GM12878 (cell line): Measurements from ENCODE around the gene MBOAT2. TPM values are rescaled to one million over a fixed set of nuclear protein-coding genes. Genes with fewer than 3 reads are reported as not detected.

Experiments
- ATAC-seq: fragments of 200-7000 bp; cut with Tn5 transposase; 3 replicates; pipeline ENCODE4 v1.9.1; 2020; ENCODE audit warnings: mild to moderate bottlenecking, moderate library complexity
- BruUV-seq: library from RNA; stranded (reverse); fragments of 400-500 nt; replicated peaks from 2 replicates; lab custom pipeline; 2021; lab: Mats Ljungman, UMichigan
- CTCF ChIA-PET: fragments of 300-600 bp; sonication (Branson Sonifier 250); formaldehyde crosslinking; extraction: SDS; loops from one replicate; lab custom pipeline; 2021; ENCODE audit warnings: inconsistent platforms; lab: Yijun Ruan, JAX
- POLR2A ChIA-PET: fragments of 350-600 bp; formaldehyde crosslinking; extraction: SDS; loops from one replicate; lab custom pipeline; 2021; ENCODE audit warnings: inconsistent platforms; lab: Charles Lee
- RAD21 ChIA-PET: fragments of 300-600 bp; sonication (Branson Sonifier 250); formaldehyde crosslinking; loops from one replicate; lab custom pipeline; 2023; ENCODE audit warnings: antibody characterized with exemption; ENCODE audit not compliant: unreplicated experiment; lab: Charles Lee
- SMC1A ChIA-PET: fragments of 300-600 bp; sonication (Branson Sonifier 250); formaldehyde crosslinking; loops from one replicate; lab custom pipeline; 2023; ENCODE audit not compliant: unreplicated experiment, uncharacterized antibody; lab: Charles Lee
- DNase-seq: peaks from one replicate; pipeline ENCODE4 v3.0.0-alpha.2; 2011; ENCODE audit warnings: low read depth, low spot score
- FAIRE-seq: peaks from 3 replicates; lab custom pipeline; 2011; peaks lifted over from hg19 to GRCh38; lab: Jason Lieb, UNC
- H2AFZ ChIP-seq: 2 replicates; pipeline ENCODE4 v1.6.0; 2011; ENCODE audit warnings: low read depth, low read length, control low read depth; ENCODE audit not compliant: control insufficient read depth
- H3K27ac ChIP-seq: 2 replicates; pipeline ENCODE4 v1.5.1; 2011; ENCODE audit warnings: control low read depth; ENCODE audit not compliant: control insufficient read depth, insufficient read depth
- H3K27me3 ChIP-seq, 2 experiments: replicated peaks in 1 of 2; 2 replicates each; pipeline versions ENCODE4 v1.6.0 to v1.6.1; 2011; ENCODE audit warnings: low read length in 1 of 2; ENCODE audit not compliant: control insufficient read depth in 2 of 2, insufficient read depth in 2 of 2
- H3K36me3 ChIP-seq, 2 experiments: 2 replicates each; pipeline ENCODE4 v1.5.1; 2011; ENCODE audit warnings: low read length in 1 of 2; ENCODE audit not compliant: control insufficient read depth in 2 of 2, insufficient read depth in 2 of 2
- H3K4me1 ChIP-seq: 2 replicates; pipeline ENCODE4 v1.6.1; 2011; ENCODE audit warnings: mild to moderate bottlenecking, low read length, moderate library complexity, mixed read lengths; ENCODE audit not compliant: control insufficient read depth, insufficient read depth
- H3K4me2 ChIP-seq: 2 replicates; pipeline ENCODE4 v1.6.0; 2011; ENCODE audit warnings: control low read depth; ENCODE audit not compliant: control insufficient read depth, insufficient read depth
- H3K4me3 ChIP-seq: fragments of 200-600 bp; sonication (generic); 2 replicates; pipeline ENCODE4 v1.5.1; 2016
- H3K79me2 ChIP-seq: 2 replicates; pipeline ENCODE4 v1.6.0; 2011; ENCODE audit warnings: low read length; ENCODE audit not compliant: control insufficient read depth, insufficient read depth
- H3K9ac ChIP-seq: 2 replicates; pipeline ENCODE4 v1.8.0; 2011; ENCODE audit warnings: low read length, control low read depth, mixed read lengths; ENCODE audit not compliant: control insufficient read depth, insufficient read depth
- H3K9me3 ChIP-seq: replicated peaks from 3 replicates; pipeline ENCODE4 v1.5.1; 2011; ENCODE audit warnings: mild to moderate bottlenecking, low read length; ENCODE audit not compliant: control insufficient read depth, insufficient read depth
- H4K20me1 ChIP-seq: 2 replicates; pipeline ENCODE4 v1.6.0; 2011; ENCODE audit not compliant: control insufficient read depth, insufficient read depth
- BCLAF1 ChIP-seq: fragments of 450-650 bp; IDR thresholded peaks from 2 replicates; pipeline ENCODE4 v1.6.1; 2017; ENCODE audit warnings: antibody characterized with exemption, mild to moderate bottlenecking, moderate library complexity
- CUX1 ChIP-seq: IDR thresholded peaks from 2 replicates; pipeline ENCODE4 v1.6.1; 2012; ENCODE audit warnings: improper control_type of control experiment, low read depth, low read length; ENCODE audit not compliant: insufficient replicate concordance
- DPF2 ChIP-seq: fragments of 450-650 bp; IDR thresholded peaks from 2 replicates; pipeline ENCODE4 v1.6.1; 2017; ENCODE audit warnings: mild to moderate bottlenecking
- HDGF ChIP-seq: fragments of 450-650 bp; IDR thresholded peaks from 2 replicates; pipeline ENCODE4 v1.6.1; 2016; ENCODE audit warnings: antibody characterized with exemption
- NFIC ChIP-seq: IDR thresholded peaks from 2 replicates; pipeline ENCODE4 v1.6.1; 2012; ENCODE audit warnings: low read depth, mild to moderate bottlenecking, inconsistent platforms, low read length, moderate library complexity
- NFYA ChIP-seq: IDR thresholded peaks from 2 replicates; pipeline ENCODE4 v1.6.1; 2011; ENCODE audit warnings: low read depth, mild to moderate bottlenecking, low read length, improper control_type of control experiment, borderline replicate concordance
- PAX5 ChIP-seq: IDR thresholded peaks from 2 replicates; pipeline ENCODE4 v1.6.1; 2011; ENCODE audit warnings: low read depth, low read length, borderline replicate concordance
- POLR2A ChIP-seq: IDR thresholded peaks from 2 replicates; pipeline ENCODE4 v1.6.1; 2011; ENCODE audit warnings: low read depth, mild to moderate bottlenecking, low read length
- RAD51 ChIP-seq: fragments of 450-650 bp; IDR thresholded peaks from 2 replicates; pipeline ENCODE4 v1.6.1; 2016; ENCODE audit warnings: moderate library complexity, mild to moderate bottlenecking, inconsistent platforms
- RBBP5 ChIP-seq: fragments of 200-600 bp; sonication (generic); conservative IDR thresholded peaks from 2 replicates; pipeline ENCODE4 v1.6.1; 2016
- SMAD5 ChIP-seq: IDR thresholded peaks from 2 replicates; pipeline ENCODE4 v1.6.1; 2016; ENCODE audit warnings: antibody characterized with exemption, low read depth
- SMC3 ChIP-seq: IDR thresholded peaks from 2 replicates; pipeline ENCODE4 v1.6.1; 2011; ENCODE audit warnings: low read length, improper control_type of control experiment, borderline replicate concordance
- SP1 ChIP-seq: IDR thresholded peaks from one replicate; pipeline ENCODE4 v1.6.1; 2011; ENCODE audit warnings: low read depth, low read length
- SPI1 ChIP-seq: IDR thresholded peaks from 2 replicates; pipeline ENCODE4 v1.6.1; 2011; ENCODE audit warnings: low read depth, mild to moderate bottlenecking, low read length, moderate library complexity, borderline replicate concordance; ENCODE audit not compliant: insufficient read depth
- TAF1 ChIP-seq: IDR thresholded peaks from 2 replicates; pipeline ENCODE4 v1.6.1; 2011; ENCODE audit warnings: mild to moderate bottlenecking, low read depth, low read length, borderline replicate concordance
- WGBS: methylation state at CpG from one replicate; pipeline ENCODE4 v1.1.6; 2016; ENCODE audit warnings: low lambda C conversion rate; ENCODE audit not compliant: insufficient replicate concordance, insufficient coverage; ENCODE audit errors: missing lambda C conversion rate; 5-methylcytosine and 5-hydroxymethylcytosine counted together
- in situ Hi-C: fragments of 300-500 bp; cut with MboI; formaldehyde crosslinking; loops from 9 replicates; pipeline ENCODE4 v1.14.3; 2018; ENCODE audit warnings: mixed read lengths
- intact Hi-C: fragments of 100-400 bp; cut with micrococcal nuclease; formaldehyde crosslinking; loops from one replicate; pipeline ENCODE4 v1.14.2; 2022; ENCODE audit not compliant: unreplicated experiment
- polyA plus RNA-seq, 11 experiments: library from polyadenylated mRNA; depleted of rRNA in 4 of 11; unstranded in 6 of 11; stranded (reverse) in 5 of 11; fragments of >200 nt; fragmentation: Nextera tagmentation in 4 of 11; fragmentation: Illumina TruSeq in 1 of 11; extraction: Ambion mirVana in 4 of 11; extraction: Trizol in 1 of 11; gene quantifications; 1 replicate in 1 of 11; 2 replicates in 10 of 11; pipeline versions ENCODE4 v1.2.1 to v1.2.3, GENCODE V29; 2011 to 2016; ENCODE audit warnings: inconsistent platforms in 2 of 11, missing spikeins in 2 of 11, low read depth in 1 of 11
- total RNA-seq, 4 experiments: library from RNA; depleted of rRNA in 3 of 4; stranded (reverse); fragments of >200 nt in 3 of 4; fragmentation: Illumina TruSeq in 1 of 4; extraction: Trizol in 1 of 4; gene quantifications; 2 replicates each; pipeline versions ENCODE4 v1.2.1 to v1.2.3, GENCODE V29; 2013 to 2021

MBOAT2 gene
- total and polyA plus RNA-seq, 10 of the 15 experiments (the other 5 are each of a cell fraction or from before 2014, with no cell fraction given): 0.08 to 40.6 (median 1.8) TPM

DNA sequence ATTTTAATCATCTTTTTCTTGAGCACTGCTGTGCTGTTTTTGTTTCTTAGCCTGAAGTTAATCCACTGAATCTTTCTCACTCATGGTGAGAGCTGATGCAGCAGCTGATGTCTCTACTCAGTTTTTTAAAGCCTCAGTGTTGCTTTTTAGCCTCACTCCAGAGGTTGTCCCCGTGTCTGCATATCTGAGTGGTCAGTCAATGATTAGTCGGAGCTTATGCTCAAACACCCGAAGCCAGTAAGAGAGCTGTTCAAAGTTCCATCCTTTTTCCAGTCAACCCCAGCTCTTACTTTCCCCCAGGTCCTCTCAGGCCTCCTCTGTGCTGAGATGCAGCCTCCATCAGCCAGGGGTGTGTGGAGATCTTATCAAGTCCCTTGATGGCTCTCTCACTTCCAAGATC is 81.1 kb downstream of the MBOAT2 start:
- FAIRE-seq (no peak), DNase-seq (no peak), ATAC-seq (no peak)
- no peaks in the 10 kb centered on the region for H3K27me3 ChIP-seq
- in situ Hi-C loops: no loop called here
- H3K4me1 ChIP-seq: no peaks in the 10 kb centered on the region
- H3K79me2 ChIP-seq: no peaks in the 10 kb centered on the region
- 0 out of 4 replicates have a peak, but pooled peaks cover 0 to 1% of the 10 kb centered on the region in 2 experiments for H3K36me3 ChIP-seq
- ChIA-PET POLR2A (no interaction called here), CTCF (interaction anchor here (0.6 to 1.2 kb wide), 5 partner anchors 31 to 1784 kb away, joined by 3 to 4 read pairs (median 3); no protein-coding TSS in a partner anchor), RAD21 (no interaction called here), SMC1A (interaction anchor here (1.0 kb wide), 2 partner anchors 19 to 23 kb away, joined by 4 read pairs; no protein-coding TSS in a partner anchor)
- H3K9ac ChIP-seq: no peak overlapping the region
- H3K4me2 ChIP-seq: no peak overlapping the region
- no peak overlapping the region for H3K27ac ChIP-seq
- BruUV-seq: no TSS peak
- 64% methylated on average over 3 of the region's 3 CpGs for WGBS
- no peak overlapping the region for H2AFZ ChIP-seq
- intact Hi-C loops: no loop called here
- no peak overlapping the region for H3K4me3 ChIP-seq
- H4K20me1 ChIP-seq: no peaks in the 10 kb centered on the region
- H3K9me3 ChIP-seq: no peaks in the 10 kb centered on the region
- TF ChIP-seq SMC3 (no peak), DPF2 (no peak), NFYA (no peak), POLR2A (no peak), SMAD5 (no peak), PAX5 (no peak), HDGF (no peak), RAD51 (no peak), CUX1 (no peak), BCLAF1 (no peak), RBBP5 (no peak), NFIC (no peak), SP1 (no peak), SPI1 (no peak), TAF1 (no peak)
